Liver (tissue), 9 donors: ENCODE data around the gene ARID3B. TPM values are rescaled to one million over a fixed set of nuclear protein-coding genes. Genes with fewer than 3 reads are reported as not detected.

Experiments used
- DNase-seq: peaks from one replicate; pipeline ENCODE4 v3.0.0-alpha.2; 2017; ENCODE audit warnings: low spot score
- H3K27ac ChIP-seq, 2 donors: one replicate each; pipeline ENCODE4 v1.7.0; 2013; ENCODE audit warnings: inconsistent platforms in 2 of 2, low read length in 2 of 2, control low read depth in 1 of 2, low read depth in 1 of 2, mild to moderate bottlenecking in 1 of 2
- H3K27me3 ChIP-seq, 4 donors: one replicate each; pipeline versions ENCODE4 v1.6.1 to v1.7.0; 2013; ENCODE audit warnings: low read length in 3 of 4, inconsistent platforms in 1 of 4, mild to moderate bottlenecking in 1 of 4, moderate library complexity in 1 of 4; ENCODE audit not compliant: control insufficient read depth in 4 of 4, insufficient read depth in 4 of 4
- H3K36me3 ChIP-seq, 4 donors: one replicate each; pipeline versions ENCODE4 v1.6.1 to v1.7.0; 2013; ENCODE audit warnings: low read length in 3 of 4, mild to moderate bottlenecking in 3 of 4, low read depth in 1 of 4, moderate library complexity in 1 of 4; ENCODE audit not compliant: control insufficient read depth in 4 of 4, insufficient read depth in 3 of 4
- H3K4me1 ChIP-seq, 4 donors: one replicate each; pipeline versions ENCODE4 v1.6.1 to v1.7.0; 2013; ENCODE audit warnings: low read length in 3 of 4, mild to moderate bottlenecking in 3 of 4, moderate library complexity in 1 of 4; ENCODE audit not compliant: control insufficient read depth in 4 of 4, insufficient read depth in 4 of 4
- H3K4me3 ChIP-seq, 3 donors: one replicate each; pipeline versions ENCODE4 v1.6.1 to v1.7.0; 2013; ENCODE audit warnings: low read length in 3 of 3, control low read depth in 1 of 3, low read depth in 1 of 3, mild to moderate bottlenecking in 1 of 3
- H3K9ac ChIP-seq, 2 donors: one replicate each; pipeline ENCODE4 v1.7.0; 2013; ENCODE audit warnings: low read length in 2 of 2, mild to moderate bottlenecking in 2 of 2, moderate library complexity in 2 of 2, control low read depth in 1 of 2, low read depth in 1 of 2
- H3K9me3 ChIP-seq, 4 donors: one replicate each; pipeline versions ENCODE4 v1.6.1 to v1.7.0; 2013; ENCODE audit warnings: low read length in 3 of 4; ENCODE audit not compliant: control insufficient read depth in 4 of 4
- ATF3 ChIP-seq: IDR thresholded peaks from 2 replicates; pipeline ENCODE4 v1.6.1; 2016; ENCODE audit warnings: antibody characterized with exemption
- EGR1 ChIP-seq, 2 donors: IDR thresholded peaks; 2 replicates each; pipeline ENCODE4 v1.6.1; 2016 to 2018; ENCODE audit warnings: antibody characterized with exemption in 2 of 2, low read depth in 2 of 2
- FOXA1 ChIP-seq: IDR thresholded peaks from 2 replicates; pipeline ENCODE4 v1.6.1; 2016; ENCODE audit warnings: antibody characterized with exemption
- FOXA2 ChIP-seq: IDR thresholded peaks from 2 replicates; pipeline ENCODE4 v1.6.1; 2016; ENCODE audit warnings: antibody characterized with exemption
- GABPA ChIP-seq, 2 donors: IDR thresholded peaks in 1 of 2; conservative IDR thresholded peaks in 1 of 2; 2 replicates each; pipeline ENCODE4 v1.6.1; 2016; ENCODE audit warnings: antibody characterized with exemption in 2 of 2, mild to moderate bottlenecking in 1 of 2, moderate library complexity in 1 of 2
- HNF4A ChIP-seq, 2 donors: conservative IDR thresholded peaks; 2 replicates each; pipeline ENCODE4 v1.6.1; 2016; ENCODE audit warnings: antibody characterized with exemption in 2 of 2, mild to moderate bottlenecking in 2 of 2
- HNF4G ChIP-seq: IDR thresholded peaks from 2 replicates; pipeline ENCODE4 v1.6.1; 2016; ENCODE audit warnings: antibody characterized with exemption
- JUND ChIP-seq, 2 donors: IDR thresholded peaks; 2 replicates each; pipeline ENCODE4 v1.6.1; 2016; ENCODE audit warnings: antibody characterized with exemption in 2 of 2
- NR2F2 ChIP-seq: IDR thresholded peaks from 2 replicates; pipeline ENCODE4 v1.6.1; 2016; ENCODE audit warnings: antibody characterized with exemption
- RAD21 ChIP-seq, 2 donors: IDR thresholded peaks; 2 replicates each; pipeline ENCODE4 v1.6.1; 2016; ENCODE audit warnings: antibody characterized with exemption in 2 of 2, mild to moderate bottlenecking in 2 of 2
- REST ChIP-seq: IDR thresholded peaks from 2 replicates; pipeline ENCODE4 v1.6.1; 2016; ENCODE audit warnings: antibody characterized with exemption, mild to moderate bottlenecking
- RXRA ChIP-seq, 2 donors: IDR thresholded peaks; 2 replicates each; pipeline ENCODE4 v1.6.1; 2017 to 2018; ENCODE audit warnings: antibody characterized with exemption in 2 of 2, mild to moderate bottlenecking in 1 of 2
- SP1 ChIP-seq: IDR thresholded peaks from 2 replicates; pipeline ENCODE4 v1.6.1; 2018; ENCODE audit warnings: antibody characterized with exemption, mild to moderate bottlenecking
- TAF1 ChIP-seq: conservative IDR thresholded peaks from 2 replicates; pipeline ENCODE4 v1.6.1; 2016; ENCODE audit warnings: antibody characterized with exemption, mild to moderate bottlenecking
- YY1 ChIP-seq: IDR thresholded peaks from 2 replicates; pipeline ENCODE4 v1.6.1; 2016; ENCODE audit warnings: antibody characterized with exemption, mild to moderate bottlenecking
- WGBS: extraction: QIAGEN DNeasy Blood & Tissue Kit; methylation state at CpG from one replicate; pipeline ENCODE4 v1.1.7; 2013; 5-methylcytosine and 5-hydroxymethylcytosine counted together
- polyA plus RNA-seq, 2 donors: library from polyadenylated mRNA; stranded (reverse) in 1 of 2; unstranded in 1 of 2; fragments of 200-250 nt in 1 of 2; fragments of >200 nt in 1 of 2; fragmentation: Nextera tagmentation in 1 of 2; extraction: Ambion mirVana in 1 of 2; gene quantifications; one replicate each; pipeline versions ENCODE4 v1.2.1 to v1.2.3, GENCODE V29; 2013 to 2015
- total RNA-seq, 2 donors: library from RNA; depleted of rRNA; stranded (reverse); fragments of >200 nt; gene quantifications; one replicate each; pipeline ENCODE4 v1.2.3, GENCODE V29; 2014
- TF ChIP-seq, protein P1 (sequence below): IDR thresholded peaks from 2 replicates; pipeline ENCODE4 v1.6.1; 2016; ENCODE audit warnings: antibody characterized with exemption
- TF ChIP-seq, protein P2 (sequence below): fragments of 150-350 bp; IDR thresholded peaks from 2 replicates; pipeline ENCODE4 v1.5.1; 2017; ENCODE audit warnings: improper control_type of control experiment, low read depth, low read length; ENCODE audit not compliant: missing input control
- TF ChIP-seq, protein P3 (sequence below): IDR thresholded peaks from 2 replicates; pipeline ENCODE4 v1.6.1; 2016; ENCODE audit warnings: antibody characterized with exemption
- donor health status: healthy.
- donor health status: healthy.
- donor health status: healthy.
- donor health status: healthy.
- donor health status: healthy.

ARID3B gene
- total and polyA plus RNA-seq, 4 donors: 1.4 to 6.6 (median 2.7) TPM

GRCh38 chr15:74540161-74540760, 759 bp upstream of the ARID3B start:
- 4% methylated on average over 17 of the region's 17 CpGs for WGBS
- Histone ChIP-seq H3K27me3 (no peaks in the 10 kb centered on the region), H3K27ac (peak overlapping the region; percentile 15 to 54), H3K9ac (peak overlapping the region; percentile 69 to 78), H3K4me1 (peaks cover 5 to 26% (median 21%) of the 10 kb centered on the region in 4 donors), H3K9me3 (no peaks in the 10 kb centered on the region), H3K4me3 (peak overlapping the region; percentile 67 to 98 (median 84)), H3K36me3 (peaks cover 0 to 3% (median 0%) of the 10 kb centered on the region in 4 donors)
- DNase-seq: no peak
- no peak for TF ChIP-seq NR2F2
- TF ChIP-seq, protein P1, sequence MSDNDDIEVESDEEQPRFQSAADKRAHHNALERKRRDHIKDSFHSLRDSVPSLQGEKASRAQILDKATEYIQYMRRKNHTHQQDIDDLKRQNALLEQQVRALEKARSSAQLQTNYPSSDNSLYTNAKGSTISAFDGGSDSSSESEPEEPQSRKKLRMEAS: no peak
- TF ChIP-seq RAD21 (IDR thresholded peaks at IDR 0.05): no peak
- TF ChIP-seq YY1: no peak
- TF ChIP-seq FOXA2: no peak

DNA sequence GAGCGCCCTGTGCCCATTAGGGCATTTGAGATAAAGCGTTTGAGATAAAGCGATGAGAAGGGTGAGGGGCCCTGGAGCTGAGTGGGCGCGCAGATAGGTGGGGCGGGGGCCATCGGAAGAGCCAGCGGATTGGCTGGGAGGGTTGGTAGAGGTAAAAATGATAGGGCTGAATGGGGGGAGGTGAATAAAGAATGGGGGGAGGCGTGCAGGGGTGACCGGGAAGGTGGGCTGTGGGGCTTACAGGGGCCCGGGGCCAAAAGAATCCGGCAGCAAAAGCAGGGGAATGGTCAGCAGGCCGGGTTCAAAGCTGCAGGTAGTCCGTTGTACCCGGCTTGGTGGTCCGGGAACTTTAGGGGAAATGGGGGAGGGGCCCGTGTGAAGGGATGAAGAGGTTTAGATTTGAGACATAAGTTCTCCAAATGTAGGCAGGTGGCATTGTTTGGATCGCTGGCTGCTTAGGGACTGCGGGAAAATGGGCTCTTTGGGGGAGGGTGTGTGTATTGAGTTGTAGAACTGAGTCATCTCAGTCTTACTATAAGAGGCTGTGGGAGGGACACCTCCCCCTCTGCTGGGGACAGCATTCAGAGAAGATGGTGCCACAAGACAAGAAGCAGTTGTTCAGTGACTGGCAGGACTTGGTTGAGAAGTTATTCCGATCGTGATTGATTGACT, 610 bp downstream of the ARID3B start:
- Histone ChIP-seq H3K27me3 (no peaks in the 10 kb centered on the region), H3K9ac (peak overlapping the region; percentile 64 to 65), H3K27ac (peak overlapping the region; percentile 61 to 72), H3K36me3 (peaks cover 0 to 3% (median 0%) of the 10 kb centered on the region in 4 donors), H3K9me3 (no peaks in the 10 kb centered on the region), H3K4me1 (peaks cover 7 to 39% (median 33%) of the 10 kb centered on the region in 4 donors), H3K4me3 (peak overlapping the region; percentile 76 to 93 (median 87))
- TF ChIP-seq, protein P2, sequence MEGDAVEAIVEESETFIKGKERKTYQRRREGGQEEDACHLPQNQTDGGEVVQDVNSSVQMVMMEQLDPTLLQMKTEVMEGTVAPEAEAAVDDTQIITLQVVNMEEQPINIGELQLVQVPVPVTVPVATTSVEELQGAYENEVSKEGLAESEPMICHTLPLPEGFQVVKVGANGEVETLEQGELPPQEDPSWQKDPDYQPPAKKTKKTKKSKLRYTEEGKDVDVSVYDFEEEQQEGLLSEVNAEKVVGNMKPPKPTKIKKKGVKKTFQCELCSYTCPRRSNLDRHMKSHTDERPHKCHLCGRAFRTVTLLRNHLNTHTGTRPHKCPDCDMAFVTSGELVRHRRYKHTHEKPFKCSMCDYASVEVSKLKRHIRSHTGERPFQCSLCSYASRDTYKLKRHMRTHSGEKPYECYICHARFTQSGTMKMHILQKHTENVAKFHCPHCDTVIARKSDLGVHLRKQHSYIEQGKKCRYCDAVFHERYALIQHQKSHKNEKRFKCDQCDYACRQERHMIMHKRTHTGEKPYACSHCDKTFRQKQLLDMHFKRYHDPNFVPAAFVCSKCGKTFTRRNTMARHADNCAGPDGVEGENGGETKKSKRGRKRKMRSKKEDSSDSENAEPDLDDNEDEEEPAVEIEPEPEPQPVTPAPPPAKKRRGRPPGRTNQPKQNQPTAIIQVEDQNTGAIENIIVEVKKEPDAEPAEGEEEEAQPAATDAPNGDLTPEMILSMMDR: no peak
- TF ChIP-seq HNF4A (conservative IDR thresholded peaks at IDR 0.05): no peak
- TF ChIP-seq FOXA1: no peak
- no peak for TF ChIP-seq JUND (IDR thresholded peaks at IDR 0.05)
- no peak for TF ChIP-seq RXRA (IDR thresholded peaks at IDR 0.05)
- TF ChIP-seq FOXA2: no peak
- no peak for TF ChIP-seq NR2F2
- no peak for TF ChIP-seq EGR1 (IDR thresholded peaks at IDR 0.05; ENCODE audit: low read depth in 2 of 2)
- no peak for TF ChIP-seq SP1
- TF ChIP-seq RAD21 (IDR thresholded peaks at IDR 0.05): no peak
- TF ChIP-seq TAF1: no peak
- TF ChIP-seq, protein P1: no peak
- TF ChIP-seq HNF4G: no peak
- no peak for TF ChIP-seq ATF3
- no peak for TF ChIP-seq YY1
- TF ChIP-seq, protein P3, sequence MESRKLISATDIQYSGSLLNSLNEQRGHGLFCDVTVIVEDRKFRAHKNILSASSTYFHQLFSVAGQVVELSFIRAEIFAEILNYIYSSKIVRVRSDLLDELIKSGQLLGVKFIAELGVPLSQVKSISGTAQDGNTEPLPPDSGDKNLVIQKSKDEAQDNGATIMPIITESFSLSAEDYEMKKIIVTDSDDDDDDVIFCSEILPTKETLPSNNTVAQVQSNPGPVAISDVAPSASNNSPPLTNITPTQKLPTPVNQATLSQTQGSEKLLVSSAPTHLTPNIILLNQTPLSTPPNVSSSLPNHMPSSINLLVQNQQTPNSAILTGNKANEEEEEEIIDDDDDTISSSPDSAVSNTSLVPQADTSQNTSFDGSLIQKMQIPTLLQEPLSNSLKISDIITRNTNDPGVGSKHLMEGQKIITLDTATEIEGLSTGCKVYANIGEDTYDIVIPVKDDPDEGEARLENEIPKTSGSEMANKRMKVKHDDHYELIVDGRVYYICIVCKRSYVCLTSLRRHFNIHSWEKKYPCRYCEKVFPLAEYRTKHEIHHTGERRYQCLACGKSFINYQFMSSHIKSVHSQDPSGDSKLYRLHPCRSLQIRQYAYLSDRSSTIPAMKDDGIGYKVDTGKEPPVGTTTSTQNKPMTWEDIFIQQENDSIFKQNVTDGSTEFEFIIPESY: no peak
- no peak for TF ChIP-seq GABPA (IDR thresholded peaks at IDR 0.05 in 1 of 2, conservative IDR thresholded peaks at IDR 0.05 in 1 of 2)
- no peak for TF ChIP-seq REST
- peak; percentile 34 for DNase-seq
- 4% methylated on average over 21 of the region's 21 CpGs for WGBS
